GM12864 (cell line): ENCODE data around the gene MARVELD3.

ENCODE experiments used
- DNase-seq: peaks from one replicate; pipeline ENCODE4 v3.0.0-alpha.2; 2011; ENCODE audit warnings: low read depth
- H3K4me3 ChIP-seq: 2 replicates; pipeline ENCODE4 v1.5.1; 2011; ENCODE audit warnings: mild to moderate bottlenecking, low read depth, low read length, control low read depth
- TF ChIP-seq, protein P1 (sequence below): IDR thresholded peaks from 2 replicates; pipeline ENCODE4 v1.5.1; 2011; ENCODE audit warnings: low read depth, mild to moderate bottlenecking, moderate library complexity, low read length, control low read depth, inconsistent platforms; ENCODE audit errors: missing control alignments

Gene MARVELD3

GRCh38 chr16:71659471-71659870, 33.5 kb downstream of the MARVELD3 start:
- DNase-seq = no peak
- H3K4me3 ChIP-seq = no peak overlapping the region
- TF ChIP-seq, protein P1, sequence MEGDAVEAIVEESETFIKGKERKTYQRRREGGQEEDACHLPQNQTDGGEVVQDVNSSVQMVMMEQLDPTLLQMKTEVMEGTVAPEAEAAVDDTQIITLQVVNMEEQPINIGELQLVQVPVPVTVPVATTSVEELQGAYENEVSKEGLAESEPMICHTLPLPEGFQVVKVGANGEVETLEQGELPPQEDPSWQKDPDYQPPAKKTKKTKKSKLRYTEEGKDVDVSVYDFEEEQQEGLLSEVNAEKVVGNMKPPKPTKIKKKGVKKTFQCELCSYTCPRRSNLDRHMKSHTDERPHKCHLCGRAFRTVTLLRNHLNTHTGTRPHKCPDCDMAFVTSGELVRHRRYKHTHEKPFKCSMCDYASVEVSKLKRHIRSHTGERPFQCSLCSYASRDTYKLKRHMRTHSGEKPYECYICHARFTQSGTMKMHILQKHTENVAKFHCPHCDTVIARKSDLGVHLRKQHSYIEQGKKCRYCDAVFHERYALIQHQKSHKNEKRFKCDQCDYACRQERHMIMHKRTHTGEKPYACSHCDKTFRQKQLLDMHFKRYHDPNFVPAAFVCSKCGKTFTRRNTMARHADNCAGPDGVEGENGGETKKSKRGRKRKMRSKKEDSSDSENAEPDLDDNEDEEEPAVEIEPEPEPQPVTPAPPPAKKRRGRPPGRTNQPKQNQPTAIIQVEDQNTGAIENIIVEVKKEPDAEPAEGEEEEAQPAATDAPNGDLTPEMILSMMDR = no peak

GRCh38 chr16:71666264-71666663, 40.3 kb downstream of the MARVELD3 start:
- no peak overlapping the region for H3K4me3 ChIP-seq
- no peak for DNase-seq
- TF ChIP-seq, protein P1 = no peak

DNA sequence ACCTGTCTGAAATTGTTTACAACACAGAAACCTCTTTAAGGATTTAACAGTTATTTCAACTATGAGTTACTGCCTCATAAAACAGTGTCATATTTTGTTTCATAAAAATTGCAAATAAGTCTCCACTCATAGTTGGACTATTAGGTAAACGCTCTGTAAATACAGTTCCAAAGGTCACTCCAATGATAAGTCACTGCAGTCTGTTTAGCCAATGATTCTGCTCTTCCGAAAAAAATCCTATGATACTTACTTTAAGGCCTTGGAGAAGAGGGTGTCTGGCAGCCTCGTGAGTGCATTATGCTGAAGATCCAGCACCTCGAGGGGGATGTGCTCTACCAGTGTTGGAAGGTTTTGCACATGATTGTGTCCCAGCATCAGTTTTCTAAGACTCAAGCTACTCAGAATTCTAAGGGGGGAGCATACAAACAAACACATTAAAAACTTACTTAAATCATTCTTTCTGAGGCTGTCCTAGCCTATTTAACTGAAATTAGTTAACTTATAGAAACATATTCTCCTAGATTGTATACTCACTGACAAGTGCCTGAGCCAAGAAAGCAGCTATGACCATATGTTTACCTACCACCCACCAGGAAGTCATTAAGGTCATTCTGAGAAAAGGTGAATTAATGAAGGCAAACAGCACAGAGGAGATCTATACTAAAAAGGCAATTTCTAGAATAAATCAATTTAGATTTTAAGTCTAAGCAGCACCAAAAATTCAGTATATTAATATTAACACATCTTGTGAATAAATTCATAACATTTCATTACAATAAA, 41.1 kb downstream of the MARVELD3 start:
- TF ChIP-seq, protein P1 = no peak
- no peak overlapping the region for H3K4me3 ChIP-seq
- DNase-seq = no peak

GRCh38 chr16:71669926-71670536, 44.0 kb downstream of the MARVELD3 start:
- DNase-seq = no peak
- TF ChIP-seq, protein P1 = no peak
- H3K4me3 ChIP-seq = no peak overlapping the region

DNA sequence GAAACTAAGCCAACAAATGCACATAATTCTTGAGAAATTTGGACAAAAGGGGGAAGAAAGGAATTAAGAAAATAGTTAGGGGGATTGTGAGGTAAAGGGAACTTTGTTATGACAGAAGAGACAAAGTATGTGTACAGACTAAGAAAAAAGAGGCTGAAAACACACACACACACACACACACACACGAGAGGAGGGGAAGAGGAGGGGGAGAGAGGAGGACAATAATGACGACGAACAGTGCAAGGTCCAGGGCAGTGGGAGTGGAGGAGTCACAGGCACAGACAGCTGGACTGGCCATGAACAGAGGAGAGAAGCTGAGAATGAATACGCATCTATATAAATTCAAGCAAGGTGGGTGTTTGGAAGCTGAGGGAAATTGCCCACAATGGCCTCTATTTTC, 44.6 kb downstream of the MARVELD3 start:
- TF ChIP-seq, protein P1 = no peak
- no peak overlapping the region for H3K4me3 ChIP-seq
- DNase-seq = no peak

GRCh38 chr16:71671165-71671564, 45.2 kb downstream of the MARVELD3 start:
- TF ChIP-seq, protein P1 = no peak
- no peak for DNase-seq

GRCh38 chr16:71672125-71672524, 46.1 kb downstream of the MARVELD3 start:
- DNase-seq = no peak
- TF ChIP-seq, protein P1 = no peak
- no peak overlapping the region for H3K4me3 ChIP-seq

More at GRCh38 chr16:71671165-71671564, 45.2 kb downstream of the MARVELD3 start:
- no peak overlapping the region for H3K4me3 ChIP-seq
